Measurements from ENCODE around the gene MIEN1.

DNA sequence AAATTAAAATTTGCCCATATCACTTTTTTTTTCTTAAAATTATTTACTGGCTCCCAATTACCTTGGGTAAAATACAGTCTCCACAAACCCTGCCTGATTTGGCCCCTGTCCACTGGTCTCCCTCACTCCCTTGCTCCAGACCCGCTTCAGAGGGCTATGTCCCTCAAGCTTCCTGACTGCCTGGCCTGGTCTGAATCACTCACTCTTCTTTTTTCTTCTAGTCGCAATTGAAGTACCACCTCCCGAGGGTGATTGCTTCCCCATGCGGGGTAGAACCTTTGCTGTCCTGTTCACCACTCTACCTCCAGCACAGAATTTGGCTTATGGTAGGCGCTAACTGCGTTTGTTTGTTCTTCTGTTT, 41.9 kb downstream of the MIEN1 start:
- TF ChIP-seq, protein P1, sequence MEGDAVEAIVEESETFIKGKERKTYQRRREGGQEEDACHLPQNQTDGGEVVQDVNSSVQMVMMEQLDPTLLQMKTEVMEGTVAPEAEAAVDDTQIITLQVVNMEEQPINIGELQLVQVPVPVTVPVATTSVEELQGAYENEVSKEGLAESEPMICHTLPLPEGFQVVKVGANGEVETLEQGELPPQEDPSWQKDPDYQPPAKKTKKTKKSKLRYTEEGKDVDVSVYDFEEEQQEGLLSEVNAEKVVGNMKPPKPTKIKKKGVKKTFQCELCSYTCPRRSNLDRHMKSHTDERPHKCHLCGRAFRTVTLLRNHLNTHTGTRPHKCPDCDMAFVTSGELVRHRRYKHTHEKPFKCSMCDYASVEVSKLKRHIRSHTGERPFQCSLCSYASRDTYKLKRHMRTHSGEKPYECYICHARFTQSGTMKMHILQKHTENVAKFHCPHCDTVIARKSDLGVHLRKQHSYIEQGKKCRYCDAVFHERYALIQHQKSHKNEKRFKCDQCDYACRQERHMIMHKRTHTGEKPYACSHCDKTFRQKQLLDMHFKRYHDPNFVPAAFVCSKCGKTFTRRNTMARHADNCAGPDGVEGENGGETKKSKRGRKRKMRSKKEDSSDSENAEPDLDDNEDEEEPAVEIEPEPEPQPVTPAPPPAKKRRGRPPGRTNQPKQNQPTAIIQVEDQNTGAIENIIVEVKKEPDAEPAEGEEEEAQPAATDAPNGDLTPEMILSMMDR (IDR thresholded peaks at IDR 0.05) = no peak
- TF ChIP-seq EP300 (IDR thresholded peaks at IDR 0.05) (no peak), POLR2AphosphoS5 (IDR thresholded peaks at IDR 0.05) (no peak)

Measured in esophagus muscularis mucosa (tissue), 4 donors.